Erythroblast (primary cell): ENCODE data around the gene CTCFL.

Source experiments
- GATA1 ChIP-seq: IDR thresholded peaks from 2 replicates; pipeline ENCODE4 v1.6.1; 2011; ENCODE audit warnings: low read depth, mild to moderate bottlenecking, control low read depth, low read length, moderate library complexity
- POLR2A ChIP-seq: IDR thresholded peaks from 2 replicates; pipeline ENCODE4 v1.6.1; 2011; ENCODE audit warnings: mild to moderate bottlenecking, low read length

DNA sequence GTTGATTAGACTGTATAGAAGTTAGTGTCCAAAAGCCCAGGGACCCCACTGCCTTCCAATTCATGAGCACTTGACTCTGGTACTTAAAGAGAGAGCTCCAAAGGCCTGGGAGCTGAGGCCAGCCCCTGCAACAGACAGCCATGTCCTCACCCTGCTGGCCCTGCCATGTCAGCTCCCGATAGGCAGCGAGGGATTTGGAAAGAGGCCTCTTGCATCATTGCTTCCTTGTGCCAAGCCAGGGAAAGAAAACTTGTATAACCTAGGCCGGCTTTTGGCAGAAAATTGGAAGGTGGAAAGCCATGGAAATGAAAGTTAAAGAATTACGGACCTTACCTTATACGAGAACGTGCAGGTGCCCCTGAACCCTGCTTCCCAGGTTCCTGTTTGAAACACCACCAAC is 27.5 kb upstream of the CTCFL start:
- TF ChIP-seq POLR2A, result no peak
- no peak for TF ChIP-seq GATA1
